Fibroblast of peridontal ligament (primary cell): Measurements from ENCODE around the gene SVIP.

Source experiments
- DNase-seq: peaks from one replicate; pipeline ENCODE4 v3.0.0-alpha.2; 2010; ENCODE audit errors: extremely low read depth

SVIP gene

GRCh38 chr11:22829231-22830081, at the start of gene SVIP:
Gene SVIP (minus strand): TSS chr11:22829801. CDS start chr11:22829748, 53 bp downstream.
- peak; percentile 82 for DNase-seq

GRCh38 chr11:22878604-22879003, 49.0 kb upstream of the SVIP start:
- no peak for DNase-seq

DNA sequence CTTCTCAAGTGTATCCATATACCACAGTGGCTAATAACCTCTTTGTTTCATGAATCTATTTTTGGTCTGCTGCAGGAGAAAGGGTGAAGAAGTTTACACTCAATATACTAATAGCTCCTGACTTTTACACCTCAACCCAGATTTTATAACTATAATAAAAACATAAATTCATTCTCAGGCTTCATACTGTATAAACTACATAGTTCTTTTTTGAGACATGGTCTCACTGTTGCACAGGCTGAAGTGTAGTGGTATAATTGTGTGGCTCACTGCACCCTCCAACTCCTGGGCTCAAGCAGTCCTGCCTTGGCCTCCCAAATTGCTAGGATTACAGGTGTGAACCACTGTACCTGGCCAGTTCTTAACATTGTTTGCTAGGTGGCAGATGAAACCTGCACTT, 48.4 kb upstream of the SVIP start:
- DNase-seq, result no peak

DNA sequence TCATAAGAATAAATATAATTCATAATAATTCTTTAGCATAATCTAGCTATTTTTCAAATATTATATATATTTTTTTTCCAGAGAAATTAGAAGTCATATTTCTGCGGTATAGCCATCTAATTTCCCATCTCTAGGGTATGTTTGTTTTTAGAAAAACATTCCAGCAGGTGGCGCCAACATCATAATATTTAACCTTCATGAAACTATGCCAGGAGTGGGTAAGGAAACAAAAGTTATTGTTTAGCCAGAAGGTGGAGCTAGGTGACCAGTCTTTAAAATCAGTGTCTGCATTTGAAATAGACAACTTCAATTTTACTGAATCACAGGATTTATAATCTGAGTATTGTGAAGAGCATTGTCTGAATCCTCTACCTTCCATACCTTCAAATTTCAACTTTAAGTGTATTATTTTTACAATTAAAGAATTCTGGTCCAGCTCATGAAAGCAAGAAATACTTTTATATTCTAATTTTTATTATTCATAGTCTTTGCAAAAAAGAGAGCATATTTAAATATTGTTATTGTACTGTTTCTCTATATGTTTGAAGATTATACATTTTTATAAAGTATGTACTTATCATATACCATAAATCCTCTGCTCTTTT, 46.4 kb upstream of the SVIP start:
- peak; percentile 86 for DNase-seq

DNA sequence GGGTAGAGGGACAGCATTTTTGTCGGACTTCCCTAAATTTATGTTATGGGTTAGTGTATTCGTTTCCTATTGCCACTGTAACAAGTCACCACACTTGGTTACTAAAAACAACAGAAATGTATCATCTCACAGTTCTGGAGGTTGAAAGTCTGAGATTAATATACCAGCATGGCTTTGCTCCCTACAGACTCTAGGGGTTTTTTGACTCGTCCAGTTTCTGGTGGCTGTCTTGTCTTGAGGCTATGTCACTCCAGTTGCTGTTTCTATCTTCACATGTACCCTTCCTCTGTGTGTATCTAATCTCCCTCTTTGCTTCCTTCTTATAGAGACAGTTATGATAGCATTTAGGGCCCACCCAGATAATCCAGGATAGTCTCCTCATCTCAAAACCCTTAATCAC, 39.7 kb upstream of the SVIP start:
- no peak for DNase-seq

DNA sequence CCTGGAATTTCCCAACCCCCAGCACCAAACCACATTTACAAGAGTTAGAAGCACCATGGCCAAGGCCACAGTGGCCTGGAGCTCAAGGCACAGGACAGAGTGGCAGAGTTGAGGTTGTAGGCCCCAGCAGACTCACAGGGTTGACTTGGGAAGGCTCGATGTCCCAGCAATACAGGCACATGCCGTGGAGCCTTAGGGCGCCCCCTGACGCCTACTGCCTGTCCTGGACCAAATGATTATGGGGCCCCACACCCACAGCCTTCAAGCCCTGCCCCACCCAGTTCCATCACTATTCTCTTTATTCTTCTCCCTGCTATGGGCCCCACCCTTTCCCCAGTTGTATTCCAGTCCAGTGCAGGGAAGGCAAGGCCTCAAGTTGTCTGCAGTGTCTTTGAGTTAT, 30.6 kb upstream of the SVIP start, which contains the start of gene CCDC179:
Gene CCDC179 (minus strand): TSS at position 234 of the 400 bp plus-strand sequence. CDS start 53 bp downstream, at position 181.
- no peak for DNase-seq

GRCh38 chr11:22859756-22860155, 30.2 kb upstream of the SVIP start:
- DNase-seq, result no peak

DNA sequence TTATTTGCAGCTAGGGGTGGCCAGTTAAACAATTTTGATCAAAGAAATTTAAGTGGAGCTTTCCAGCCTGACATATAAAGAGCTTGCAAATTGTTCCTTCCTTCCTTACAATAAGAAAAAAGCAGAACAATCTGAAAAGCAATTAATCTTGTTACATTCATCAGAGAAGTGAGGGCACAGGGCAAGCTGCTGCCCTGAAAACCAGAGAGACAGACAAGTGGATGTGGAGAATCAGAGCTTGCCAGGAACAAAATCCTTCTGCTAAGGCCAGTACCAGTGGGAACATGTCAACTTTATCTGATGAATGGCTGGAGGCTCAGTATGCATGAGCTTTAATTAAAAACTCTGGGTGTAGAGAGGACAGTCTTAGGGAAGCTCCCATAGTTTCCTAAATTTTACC, 21.9 kb upstream of the SVIP start:
- no peak for DNase-seq

DNA sequence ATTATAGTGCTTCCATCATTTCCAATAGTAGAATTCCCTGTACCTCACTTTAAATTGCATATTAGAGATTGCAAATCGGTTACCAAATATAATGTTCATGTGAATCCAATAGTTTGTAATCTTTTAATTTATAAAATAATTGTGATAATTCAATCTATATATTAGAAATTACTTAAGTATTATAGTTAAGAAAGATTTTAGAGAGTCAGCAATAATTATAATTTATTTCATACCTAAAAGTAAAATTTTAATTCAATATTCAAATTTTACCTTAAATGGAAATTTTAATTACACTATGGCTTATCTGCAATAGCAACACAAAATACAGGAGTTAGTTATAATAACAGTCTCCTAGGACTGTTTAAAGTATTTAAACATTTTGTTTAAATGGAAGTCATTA, 17.1 kb upstream of the SVIP start:
- DNase-seq, result no peak

- no peak for DNase-seq
Observed at GRCh38 chr11:22832315-22833015, 2.9 kb upstream of the SVIP start.

GRCh38 chr11:22830082-22830414, 447 bp upstream of the SVIP start:
- DNase-seq, result no peak

- DNase-seq, result no peak
Observed at GRCh38 chr11:22828373-22828772, 1.2 kb downstream of the SVIP start.

- DNase-seq, result no peak
Observed at GRCh38 chr11:22822203-22822602, 7.4 kb downstream of the SVIP start.

DNA sequence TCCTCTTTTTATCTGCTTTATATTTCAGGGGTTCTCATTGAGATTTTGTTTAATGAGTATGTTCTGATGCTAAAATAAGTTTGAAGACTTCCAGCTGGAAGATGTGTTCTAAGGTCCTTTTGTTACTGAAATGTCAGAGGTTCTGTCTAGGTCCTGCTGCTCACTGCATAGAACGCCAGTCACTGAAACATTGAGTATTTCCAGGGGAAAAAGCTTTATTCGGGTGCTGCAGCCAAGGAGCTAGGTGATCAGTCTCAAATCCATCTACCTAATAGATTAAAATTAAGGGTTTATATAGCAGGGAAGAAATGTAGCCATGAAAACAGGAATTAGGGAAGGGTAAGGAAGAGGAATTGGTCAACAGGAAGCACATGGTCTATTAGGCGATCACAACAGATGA, 19.7 kb downstream of the SVIP start:
- DNase-seq, result no peak

- peak; percentile 4 for DNase-seq
Observed at GRCh38 chr11:22808571-22809197, 20.9 kb downstream of the SVIP start.

DNA sequence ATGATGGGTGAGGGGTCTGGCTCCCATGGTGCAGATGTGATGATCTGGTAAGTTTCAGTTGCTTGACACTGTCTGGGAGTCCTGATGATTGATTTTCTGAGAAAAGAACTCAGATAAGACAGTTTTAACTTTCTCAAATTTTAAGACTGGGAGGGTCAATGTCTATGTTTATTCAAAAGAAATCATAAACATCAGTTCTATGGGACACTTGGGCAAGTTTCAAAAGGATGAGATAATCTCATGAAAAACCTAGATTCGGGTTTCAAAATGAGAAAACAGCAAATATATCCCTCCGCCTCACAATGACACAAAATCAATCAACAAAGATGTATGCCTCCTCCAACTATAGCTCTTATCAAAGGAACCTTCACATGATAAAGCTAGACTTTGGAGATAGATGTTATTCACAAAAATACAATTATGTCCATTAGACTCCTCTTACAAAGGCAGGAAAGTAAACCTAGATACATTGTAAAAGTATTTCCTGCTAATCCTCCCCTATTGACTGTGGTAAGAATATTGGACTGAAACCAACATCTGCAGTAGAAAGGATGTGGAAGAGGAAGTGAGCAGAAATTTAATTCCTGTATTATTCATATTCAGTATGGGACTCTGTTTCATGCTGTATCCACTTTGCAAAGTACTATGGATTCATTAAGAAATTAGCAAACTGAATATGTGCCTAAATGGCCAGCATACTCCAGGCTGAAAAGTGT, 21.6 kb downstream of the SVIP start:
- peak; percentile 4 for DNase-seq

GRCh38 chr11:22807391-22807790, 22.2 kb downstream of the SVIP start:
- no peak for DNase-seq

GRCh38 chr11:22802861-22803260, 26.7 kb downstream of the SVIP start:
- no peak for DNase-seq

GRCh38 chr11:22800482-22800881, 29.1 kb downstream of the SVIP start:
- no peak for DNase-seq

- DNase-seq, result no peak
Observed at GRCh38 chr11:22798901-22799300, 30.7 kb downstream of the SVIP start.

GRCh38 chr11:22797047-22797446, 32.6 kb downstream of the SVIP start:
- DNase-seq, result no peak

DNA sequence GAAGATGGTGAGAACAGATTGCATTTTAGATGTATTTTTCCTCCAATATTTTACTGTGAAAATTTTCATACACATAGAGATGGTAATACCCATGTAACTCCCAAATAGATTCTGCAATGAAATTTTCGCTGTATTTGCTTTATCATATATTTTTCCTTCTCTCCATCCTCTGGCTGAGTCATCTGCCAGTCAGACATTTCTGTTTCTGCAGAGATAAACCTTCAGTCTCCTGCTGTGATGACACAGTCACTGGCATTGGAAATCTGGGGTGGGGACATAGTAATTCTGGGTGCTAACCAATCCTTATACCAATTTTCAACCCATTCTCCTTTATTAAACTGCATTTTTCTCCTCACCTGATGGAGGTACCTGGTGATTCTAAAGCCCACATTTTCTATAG, 33.7 kb downstream of the SVIP start:
- DNase-seq, result no peak
